Measurements from ENCODE around the gene LRRC4C. TPM values are rescaled to one million over a fixed set of nuclear protein-coding genes. Genes with fewer than 3 reads are reported as not detected.

LRRC4C gene
- total and polyA plus RNA-seq, 2 experiments from 2014 or later = 0.35 to 1.1 TPM

DNA sequence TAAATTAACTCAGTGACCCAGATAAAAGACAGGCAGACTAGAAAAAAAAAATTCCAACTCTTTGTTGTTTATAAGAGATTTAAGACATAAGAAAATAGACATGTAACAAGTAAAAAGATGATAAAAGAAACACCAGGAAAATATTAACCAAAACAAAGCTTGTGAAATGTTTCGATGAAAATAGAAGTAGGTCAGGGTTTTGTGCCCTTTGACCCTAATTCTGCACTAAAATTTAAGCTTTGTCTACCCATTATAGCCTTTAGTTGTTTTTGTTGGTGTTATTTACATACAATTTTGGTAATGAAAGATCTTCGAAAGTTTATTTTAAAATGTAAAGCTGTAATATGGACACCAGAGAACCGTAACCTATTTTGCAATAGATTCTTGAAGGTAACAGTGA is 75.7 kb downstream of the LRRC4C start (continued):
- TF ChIP-seq, protein P1, sequence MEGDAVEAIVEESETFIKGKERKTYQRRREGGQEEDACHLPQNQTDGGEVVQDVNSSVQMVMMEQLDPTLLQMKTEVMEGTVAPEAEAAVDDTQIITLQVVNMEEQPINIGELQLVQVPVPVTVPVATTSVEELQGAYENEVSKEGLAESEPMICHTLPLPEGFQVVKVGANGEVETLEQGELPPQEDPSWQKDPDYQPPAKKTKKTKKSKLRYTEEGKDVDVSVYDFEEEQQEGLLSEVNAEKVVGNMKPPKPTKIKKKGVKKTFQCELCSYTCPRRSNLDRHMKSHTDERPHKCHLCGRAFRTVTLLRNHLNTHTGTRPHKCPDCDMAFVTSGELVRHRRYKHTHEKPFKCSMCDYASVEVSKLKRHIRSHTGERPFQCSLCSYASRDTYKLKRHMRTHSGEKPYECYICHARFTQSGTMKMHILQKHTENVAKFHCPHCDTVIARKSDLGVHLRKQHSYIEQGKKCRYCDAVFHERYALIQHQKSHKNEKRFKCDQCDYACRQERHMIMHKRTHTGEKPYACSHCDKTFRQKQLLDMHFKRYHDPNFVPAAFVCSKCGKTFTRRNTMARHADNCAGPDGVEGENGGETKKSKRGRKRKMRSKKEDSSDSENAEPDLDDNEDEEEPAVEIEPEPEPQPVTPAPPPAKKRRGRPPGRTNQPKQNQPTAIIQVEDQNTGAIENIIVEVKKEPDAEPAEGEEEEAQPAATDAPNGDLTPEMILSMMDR (conservative IDR thresholded peaks at IDR 0.05; ENCODE audit: low read depth in 2 of 2) = no peak

DNA sequence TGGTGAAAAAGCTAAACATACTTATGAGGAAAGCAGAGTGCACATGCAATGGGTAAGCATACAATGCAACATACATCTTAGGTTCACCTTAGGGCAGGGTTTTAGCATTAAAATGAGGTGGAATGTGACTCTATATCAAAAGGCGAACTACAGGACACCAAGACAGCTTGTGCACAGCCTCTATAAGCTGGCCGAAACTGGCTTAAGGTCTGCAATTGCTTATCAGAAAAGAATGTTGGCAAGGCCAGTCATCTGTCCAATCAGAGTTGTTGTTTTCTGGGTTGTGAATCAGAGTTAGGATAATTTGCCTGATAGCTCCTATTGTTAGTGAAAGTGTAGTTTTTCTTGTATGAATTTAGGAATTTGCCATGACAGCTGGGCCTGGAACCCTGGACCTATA is 76.5 kb downstream of the LRRC4C start:
- H3K4me3 Mint-ChIP-seq = no peak overlapping the region
- no peak overlapping the region for H3K4me3 ChIP-seq
- ATAC-seq = peak; percentile 45; the same call in 2 of the 3 replicates
- TF ChIP-seq, protein P1 (conservative IDR thresholded peaks at IDR 0.05; ENCODE audit: low read depth in 2 of 2) = no peak
- TF ChIP-seq POLR2AphosphoS5 (IDR thresholded peaks at IDR 0.05; ENCODE audit: low read depth) (no peak), CREB1 (CRISPR knock-in tag; IDR thresholded peaks at IDR 0.05; ENCODE audit: low read depth) (no peak), ZNF331 (CRISPR knock-in tag; IDR thresholded peaks at IDR 0.05; ENCODE audit: low read depth) (no peak), EZH2 (IDR thresholded peaks at IDR 0.05; ENCODE audit: low read depth, unreplicated experiment) (no peak), ZNF114 (CRISPR knock-in tag; IDR thresholded peaks at IDR 0.05) (no peak), STAT1 (IDR thresholded peaks at IDR 0.05; ENCODE audit: unreplicated experiment) (no peak), NANOG (IDR thresholded peaks at IDR 0.05; ENCODE audit: borderline replicate concordance) (no peak)
- TF ChIP-seq, protein P2, sequence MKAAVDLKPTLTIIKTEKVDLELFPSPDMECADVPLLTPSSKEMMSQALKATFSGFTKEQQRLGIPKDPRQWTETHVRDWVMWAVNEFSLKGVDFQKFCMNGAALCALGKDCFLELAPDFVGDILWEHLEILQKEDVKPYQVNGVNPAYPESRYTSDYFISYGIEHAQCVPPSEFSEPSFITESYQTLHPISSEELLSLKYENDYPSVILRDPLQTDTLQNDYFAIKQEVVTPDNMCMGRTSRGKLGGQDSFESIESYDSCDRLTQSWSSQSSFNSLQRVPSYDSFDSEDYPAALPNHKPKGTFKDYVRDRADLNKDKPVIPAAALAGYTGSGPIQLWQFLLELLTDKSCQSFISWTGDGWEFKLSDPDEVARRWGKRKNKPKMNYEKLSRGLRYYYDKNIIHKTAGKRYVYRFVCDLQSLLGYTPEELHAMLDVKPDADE (IDR thresholded peaks at IDR 0.05) = no peak
- TF ChIP-seq, protein P3, sequence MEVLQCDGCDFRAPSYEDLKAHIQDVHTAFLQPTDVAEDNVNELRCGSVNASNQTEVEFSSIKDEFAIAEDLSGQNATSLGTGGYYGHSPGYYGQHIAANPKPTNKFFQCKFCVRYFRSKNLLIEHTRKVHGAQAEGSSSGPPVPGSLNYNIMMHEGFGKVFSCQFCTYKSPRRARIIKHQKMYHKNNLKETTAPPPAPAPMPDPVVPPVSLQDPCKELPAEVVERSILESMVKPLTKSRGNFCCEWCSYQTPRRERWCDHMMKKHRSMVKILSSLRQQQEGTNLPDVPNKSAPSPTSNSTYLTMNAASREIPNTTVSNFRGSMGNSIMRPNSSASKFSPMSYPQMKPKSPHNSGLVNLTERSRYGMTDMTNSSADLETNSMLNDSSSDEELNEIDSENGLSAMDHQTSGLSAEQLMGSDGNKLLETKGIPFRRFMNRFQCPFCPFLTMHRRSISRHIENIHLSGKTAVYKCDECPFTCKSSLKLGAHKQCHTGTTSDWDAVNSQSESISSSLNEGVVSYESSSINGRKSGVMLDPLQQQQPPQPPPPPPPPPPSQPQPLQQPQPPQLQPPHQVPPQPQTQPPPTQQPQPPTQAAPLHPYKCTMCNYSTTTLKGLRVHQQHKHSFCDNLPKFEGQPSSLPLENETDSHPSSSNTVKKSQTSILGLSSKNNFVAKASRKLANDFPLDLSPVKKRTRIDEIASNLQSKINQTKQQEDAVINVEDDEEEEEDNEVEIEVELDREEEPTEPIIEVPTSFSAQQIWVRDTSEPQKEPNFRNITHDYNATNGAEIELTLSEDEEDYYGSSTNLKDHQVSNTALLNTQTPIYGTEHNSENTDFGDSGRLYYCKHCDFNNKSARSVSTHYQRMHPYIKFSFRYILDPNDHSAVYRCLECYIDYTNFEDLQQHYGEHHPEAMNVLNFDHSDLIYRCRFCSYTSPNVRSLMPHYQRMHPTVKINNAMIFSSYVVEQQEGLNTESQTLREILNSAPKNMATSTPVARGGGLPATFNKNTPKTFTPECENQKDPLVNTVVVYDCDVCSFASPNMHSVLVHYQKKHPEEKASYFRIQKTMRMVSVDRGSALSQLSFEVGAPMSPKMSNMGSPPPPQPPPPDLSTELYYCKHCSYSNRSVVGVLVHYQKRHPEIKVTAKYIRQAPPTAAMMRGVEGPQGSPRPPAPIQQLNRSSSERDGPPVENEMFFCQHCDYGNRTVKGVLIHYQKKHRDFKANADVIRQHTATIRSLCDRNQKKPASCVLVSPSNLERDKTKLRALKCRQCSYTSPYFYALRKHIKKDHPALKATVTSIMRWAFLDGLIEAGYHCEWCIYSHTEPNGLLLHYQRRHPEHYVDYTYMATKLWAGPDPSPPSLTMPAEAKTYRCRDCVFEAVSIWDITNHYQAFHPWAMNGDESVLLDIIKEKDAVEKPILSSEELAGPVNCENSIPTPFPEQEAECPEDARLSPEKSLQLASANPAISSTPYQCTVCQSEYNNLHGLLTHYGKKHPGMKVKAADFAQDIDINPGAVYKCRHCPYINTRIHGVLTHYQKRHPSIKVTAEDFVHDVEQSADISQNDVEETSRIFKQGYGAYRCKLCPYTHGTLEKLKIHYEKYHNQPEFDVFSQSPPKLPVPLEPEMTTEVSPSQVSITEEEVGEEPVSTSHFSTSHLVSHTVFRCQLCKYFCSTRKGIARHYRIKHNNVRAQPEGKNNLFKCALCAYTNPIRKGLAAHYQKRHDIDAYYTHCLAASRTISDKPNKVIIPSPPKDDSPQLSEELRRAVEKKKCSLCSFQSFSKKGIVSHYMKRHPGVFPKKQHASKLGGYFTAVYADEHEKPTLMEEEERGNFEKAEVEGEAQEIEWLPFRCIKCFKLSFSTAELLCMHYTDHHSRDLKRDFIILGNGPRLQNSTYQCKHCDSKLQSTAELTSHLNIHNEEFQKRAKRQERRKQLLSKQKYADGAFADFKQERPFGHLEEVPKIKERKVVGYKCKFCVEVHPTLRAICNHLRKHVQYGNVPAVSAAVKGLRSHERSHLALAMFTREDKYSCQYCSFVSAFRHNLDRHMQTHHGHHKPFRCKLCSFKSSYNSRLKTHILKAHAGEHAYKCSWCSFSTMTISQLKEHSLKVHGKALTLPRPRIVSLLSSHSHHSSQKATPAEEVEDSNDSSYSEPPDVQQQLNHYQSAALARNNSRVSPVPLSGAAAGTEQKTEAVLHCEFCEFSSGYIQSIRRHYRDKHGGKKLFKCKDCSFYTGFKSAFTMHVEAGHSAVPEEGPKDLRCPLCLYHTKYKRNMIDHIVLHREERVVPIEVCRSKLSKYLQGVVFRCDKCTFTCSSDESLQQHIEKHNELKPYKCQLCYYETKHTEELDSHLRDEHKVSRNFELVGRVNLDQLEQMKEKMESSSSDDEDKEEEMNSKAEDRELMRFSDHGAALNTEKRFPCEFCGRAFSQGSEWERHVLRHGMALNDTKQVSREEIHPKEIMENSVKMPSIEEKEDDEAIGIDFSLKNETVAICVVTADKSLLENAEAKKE (CRISPR knock-in tag; IDR thresholded peaks at IDR 0.05) = no peak

More for the DNA sequence above, 76.5 kb downstream of the LRRC4C start:
- Histone ChIP-seq H3K9me2 (ENCODE audit: insufficient read depth) (no peaks in the 10 kb centered on the region), H3K4me1 (ENCODE audit: insufficient read depth) (peaks cover 27% of the 10 kb centered on the region), H3K27ac (ENCODE audit: low read depth) (no peak overlapping the region), H3K79me2 (replicated peaks; ENCODE audit: insufficient read depth) (no peaks in the 10 kb centered on the region), H3K36me3 (ENCODE audit: insufficient read depth) (no peaks in the 10 kb centered on the region), H2AFZ (peak overlapping the region; percentile 0; the same call in 1 of the 2 replicates), H3K4me2 (peak overlapping the region; percentile 37), H4K20me1 (replicated peaks; ENCODE audit: insufficient read depth) (no peaks in the 10 kb centered on the region), H3K27me3 (ENCODE audit: insufficient read depth) (no peaks in the 10 kb centered on the region), H3F3A (replicated peaks; ENCODE audit: low read depth) (no peaks in the 10 kb centered on the region)
- peak overlapping the region; percentile 29 for H3K27ac Mint-ChIP-seq
- no peaks in the 10 kb centered on the region for H3K9me3 Mint-ChIP-seq
- H3K36me3 Mint-ChIP-seq (ENCODE audit: low read depth) = no peaks in the 10 kb centered on the region
- peak; percentile 21 for DNase-seq (ENCODE audit: low spot score)
- H3K4me1 Mint-ChIP-seq = peaks cover 30% of the 10 kb centered on the region
- H3K27me3 Mint-ChIP-seq (ENCODE audit: insufficient read depth, low read depth, poor library complexity) = no peaks in the 10 kb centered on the region

Data from GM23338 (cell line).